HEK293 (cell line): ENCODE data around the gene VEGFA.

Experiments used
- CTCF ChIA-PET: fragments of 350-600 bp; formaldehyde crosslinking; extraction: SDS; loops from one replicate; lab custom pipeline; 2021; ENCODE audit warnings: antibody characterized with exemption; lab: Yijun Ruan, JAX
- POLR2A ChIA-PET: fragments of 300-600 bp; formaldehyde crosslinking; extraction: SDS; loops from one replicate; lab custom pipeline; 2020; ENCODE audit warnings: antibody characterized with exemption, inconsistent platforms; lab: Yijun Ruan, JAX
- H3K27ac ChIP-seq: fragments of 200-500 bp; sonication (Bioruptor generic); 2 replicates; pipeline ENCODE4 v1.5.1; 2014; ENCODE audit warnings: low read depth, low read length, control low read depth, inconsistent platforms; ENCODE audit errors: extremely low read depth
- H3K36me3 ChIP-seq, 2 experiments: fragments of 200-500 bp in 1 of 2; sonication (Bioruptor generic) in 1 of 2; 1 replicate in 1 of 2; 2 replicates in 1 of 2; pipeline ENCODE4 v1.5.1; 2014 to 2017; ENCODE audit warnings: inconsistent platforms in 2 of 2, low read length in 2 of 2; ENCODE audit not compliant: control insufficient read depth in 2 of 2, insufficient read depth in 1 of 2
- H3K4me1 ChIP-seq: fragments of 200-500 bp; sonication (Bioruptor generic); 2 replicates; pipeline ENCODE4 v1.5.1; 2014; ENCODE audit warnings: mild to moderate bottlenecking, low read length, inconsistent platforms; ENCODE audit not compliant: control insufficient read depth, insufficient read depth
- H3K4me3 ChIP-seq: 2 replicates; pipeline ENCODE4 v1.5.1; 2011; ENCODE audit warnings: low read depth, mild to moderate bottlenecking, control low read depth, low read length, moderate library complexity
- H3K9me3 ChIP-seq: fragments of 200-500 bp; sonication (Bioruptor generic); 2 replicates; pipeline ENCODE4 v1.5.1; 2014; ENCODE audit warnings: low read depth, low read length, inconsistent platforms; ENCODE audit not compliant: control insufficient read depth, insufficient read depth
- BCL6B ChIP-seq: fragments of 450-650 bp; formaldehyde crosslinking; IDR thresholded peaks from 2 replicates; pipeline ENCODE4 v1.5.1; 2017; ENCODE audit warnings: missing biosample characterization, missing genetic modification characterization
- CTCF ChIP-seq: fragments of 450-650 bp; formaldehyde crosslinking; IDR thresholded peaks from 2 replicates; pipeline ENCODE4 v1.5.1; 2016; ENCODE audit warnings: missing biosample characterization, missing genetic modification characterization
- GLIS2 ChIP-seq: fragments of 450-650 bp; formaldehyde crosslinking; IDR thresholded peaks from 2 replicates; pipeline ENCODE4 v1.5.1; 2016; ENCODE audit warnings: missing biosample characterization, missing genetic modification characterization
- KLF1 ChIP-seq: fragments of 450-650 bp; formaldehyde crosslinking; IDR thresholded peaks from 2 replicates; pipeline ENCODE4 v1.5.1; 2016; ENCODE audit warnings: missing biosample characterization, missing genetic modification characterization
- KLF10 ChIP-seq: fragments of 450-650 bp; IDR thresholded peaks from 2 replicates; pipeline ENCODE4 v1.5.1; 2018; ENCODE audit warnings: missing biosample characterization, mild to moderate bottlenecking, missing genetic modification characterization
- MZF1 ChIP-seq: fragments of 450-650 bp; formaldehyde crosslinking; IDR thresholded peaks from 2 replicates; pipeline ENCODE4 v1.5.1; 2017; ENCODE audit warnings: missing biosample characterization, missing genetic modification characterization, borderline replicate concordance
- PATZ1 ChIP-seq: fragments of 450-650 bp; formaldehyde crosslinking; IDR thresholded peaks from 2 replicates; pipeline ENCODE4 v1.5.1; 2016; ENCODE audit warnings: missing biosample characterization, missing genetic modification characterization
- PRDM10 ChIP-seq: fragments of 450-650 bp; formaldehyde crosslinking; IDR thresholded peaks from 2 replicates; pipeline ENCODE4 v1.5.1; 2016; ENCODE audit warnings: missing biosample characterization, missing genetic modification characterization
- RBAK ChIP-seq: fragments of 450-650 bp; formaldehyde crosslinking; IDR thresholded peaks from 2 replicates; pipeline ENCODE4 v1.5.1; 2016; ENCODE audit warnings: missing biosample characterization, missing genetic modification characterization
- ZFP37 ChIP-seq: fragments of 450-650 bp; formaldehyde crosslinking; IDR thresholded peaks from 2 replicates; pipeline ENCODE4 v1.5.1; 2016; ENCODE audit warnings: missing biosample characterization, missing genetic modification characterization
- ZFP41 ChIP-seq: fragments of 450-650 bp; formaldehyde crosslinking; IDR thresholded peaks from 2 replicates; pipeline ENCODE4 v1.5.1; 2016; ENCODE audit warnings: missing biosample characterization, missing genetic modification characterization, borderline replicate concordance
- ZNF19 ChIP-seq: fragments of 450-650 bp; formaldehyde crosslinking; IDR thresholded peaks from 2 replicates; pipeline ENCODE4; 2016; ENCODE audit warnings: missing biosample characterization, missing genetic modification characterization, low read depth
- ZNF2 ChIP-seq: fragments of 450-650 bp; formaldehyde crosslinking; IDR thresholded peaks from 2 replicates; pipeline ENCODE4 v1.5.1; 2016; ENCODE audit warnings: missing biosample characterization, missing genetic modification characterization
- ZNF24 ChIP-seq: fragments of 450-650 bp; formaldehyde crosslinking; IDR thresholded peaks from 2 replicates; pipeline ENCODE4 v1.5.1; 2016; ENCODE audit warnings: missing biosample characterization, missing genetic modification characterization
- ZNF426 ChIP-seq: fragments of 450-650 bp; formaldehyde crosslinking; IDR thresholded peaks from 2 replicates; pipeline ENCODE4 v1.5.1; 2017; ENCODE audit warnings: missing biosample characterization, missing genetic modification characterization, mild to moderate bottlenecking, inconsistent platforms, moderate library complexity
- ZNF433 ChIP-seq: fragments of 450-650 bp; formaldehyde crosslinking; IDR thresholded peaks from 2 replicates; pipeline ENCODE4 v1.5.1; 2016; ENCODE audit warnings: missing biosample characterization, missing genetic modification characterization, low read depth
- ZNF473 ChIP-seq: fragments of 450-650 bp; formaldehyde crosslinking; IDR thresholded peaks from 2 replicates; pipeline ENCODE4 v1.5.1; 2017; ENCODE audit warnings: missing biosample characterization, missing genetic modification characterization
- ZNF555 ChIP-seq: fragments of 450-650 bp; formaldehyde crosslinking; conservative IDR thresholded peaks from 2 replicates; pipeline ENCODE4 v1.5.1; 2017; ENCODE audit warnings: missing biosample characterization, mild to moderate bottlenecking, missing genetic modification characterization, inconsistent platforms
- ZNF571 ChIP-seq: fragments of 450-650 bp; formaldehyde crosslinking; IDR thresholded peaks from 2 replicates; pipeline ENCODE4 v1.5.0; 2017; ENCODE audit warnings: missing biosample characterization, missing genetic modification characterization
- ZNF600 ChIP-seq: fragments of 450-650 bp; formaldehyde crosslinking; IDR thresholded peaks from 2 replicates; pipeline ENCODE4 v1.5.1; 2016; ENCODE audit warnings: missing biosample characterization, missing genetic modification characterization
- ZNF626 ChIP-seq: fragments of 450-650 bp; sonication (Bioruptor Pico); formaldehyde crosslinking; IDR thresholded peaks from 2 replicates; pipeline ENCODE4 v1.5.1; 2018; ENCODE audit warnings: missing biosample characterization, missing genetic modification characterization, inconsistent platforms
- ZNF677 ChIP-seq: fragments of 450-650 bp; IDR thresholded peaks from 2 replicates; pipeline ENCODE4 v1.5.0; 2018; ENCODE audit warnings: missing biosample characterization, mild to moderate bottlenecking, missing genetic modification characterization, moderate library complexity
- ZNF776 ChIP-seq: fragments of 450-650 bp; formaldehyde crosslinking; IDR thresholded peaks from 2 replicates; pipeline ENCODE4 v1.5.0; 2017; ENCODE audit warnings: missing biosample characterization, missing genetic modification characterization, borderline replicate concordance
- ZSCAN16 ChIP-seq: fragments of 450-650 bp; formaldehyde crosslinking; IDR thresholded peaks from 2 replicates; pipeline ENCODE4 v1.5.1; 2016; ENCODE audit warnings: missing biosample characterization, missing genetic modification characterization
- ZSCAN4 ChIP-seq: fragments of 450-650 bp; formaldehyde crosslinking; IDR thresholded peaks from 2 replicates; pipeline ENCODE4 v1.5.1; 2017; ENCODE audit warnings: missing biosample characterization, missing genetic modification characterization

VEGFA gene

GRCh38 chr6:43797919-43798318 is 27.9 kb downstream of the VEGFA start:
- CTCF ChIA-PET = interaction anchor here (0.9 to 2.5 kb wide), 4 partner anchors 8 to 281 kb away, joined by 3 to 18 read pairs (median 8); partner anchors contain the start of gene VEGFA
- TF ChIP-seq RBAK (no peak), ZNF2 (tag by site-specific recombination) (no peak), ZNF571 (no peak), ZNF626 (no peak), ZNF600 (tag by site-specific recombination) (no peak), CTCF (tag by site-specific recombination) (no peak), ZFP41 (tag by site-specific recombination) (no peak), ZNF24 (no peak), KLF10 (tag by site-specific recombination) (no peak), PRDM10 (no peak), ZNF555 (tag by site-specific recombination) (no peak), ZNF473 (tag by site-specific recombination) (no peak), ZFP37 (tag by site-specific recombination) (no peak), ZSCAN4 (tag by site-specific recombination) (no peak), ZNF426 (tag by site-specific recombination) (no peak)
- no peaks in the 10 kb centered on the region for H3K4me1 ChIP-seq
- H3K9me3 ChIP-seq = no peaks in the 10 kb centered on the region
- POLR2A ChIA-PET = no interaction called here
- H3K36me3 ChIP-seq = no peaks in the 10 kb centered on the region
- H3K4me3 ChIP-seq = no peak overlapping the region
- no peak overlapping the region for H3K27ac ChIP-seq

GRCh38 chr6:43798688-43799444 is 28.9 kb downstream of the VEGFA start:
- Histone ChIP-seq H3K4me3 (no peak overlapping the region), H3K4me1 (no peaks in the 10 kb centered on the region), H3K36me3 (no peaks in the 10 kb centered on the region), H3K27ac (no peak overlapping the region), H3K9me3 (no peaks in the 10 kb centered on the region)
- POLR2A ChIA-PET = no interaction called here
- CTCF ChIA-PET = interaction anchor here (1.1 to 1.2 kb wide), 2 partner anchors 24 to 132 kb away, joined by 3 to 4 read pairs; no protein-coding TSS in a partner anchor
- no peak for TF ChIP-seq MZF1 (tag by site-specific recombination)
- peak; percentile 45; the same call in 1 of the 2 replicates for TF ChIP-seq PATZ1 (tag by site-specific recombination)
- no peak for TF ChIP-seq ZNF19
- TF ChIP-seq GLIS2 (tag by site-specific recombination) = peak; percentile 79
- no peak for TF ChIP-seq RBAK
- no peak for TF ChIP-seq ZNF776
- no peak for TF ChIP-seq ZNF433 (tag by site-specific recombination)
- no peak for TF ChIP-seq ZNF677 (tag by site-specific recombination)
- TF ChIP-seq ZSCAN16 (tag by site-specific recombination) = no peak
- TF ChIP-seq BCL6B = no peak
- TF ChIP-seq KLF1 = no peak
